ENCODE data around the gene KRT6C. TPM values are rescaled to one million over a fixed set of nuclear protein-coding genes. Genes with fewer than 3 reads are reported as not detected.

Gene KRT6C
- total and polyA plus RNA-seq, 2 donors from 2014 or later: not detected

GRCh38 chr12:52443966-52444365, 29.6 kb downstream of the KRT6C start:
- no peak overlapping the region for H3K27ac ChIP-seq (ENCODE audit: low read depth in 2 of 2, low read length in 2 of 2)
- intact Hi-C loops (cut with DNase I): no loop called here
- H3K4me1 ChIP-seq (ENCODE audit: control insufficient read depth in 2 of 3, insufficient read depth in 2 of 3, low read depth in 1 of 3, low read length in 3 of 3): no peaks in the 10 kb centered on the region
- FAIRE-seq (no peak), DNase-seq (no peak)
- H3K36me3 ChIP-seq (ENCODE audit: control insufficient read depth in 2 of 3, insufficient read depth in 3 of 3, low read length in 3 of 3): no peaks in the 10 kb centered on the region
- no peak overlapping the region for H3K4me3 ChIP-seq (ENCODE audit: low read length in 3 of 3)
- no peak for TF ChIP-seq CTCF (IDR thresholded peaks at IDR 0.05; ENCODE audit: borderline replicate concordance, extremely low read depth, insufficient read depth)
- no peak overlapping the region for H3K9ac ChIP-seq (ENCODE audit: low read length in 3 of 3)
- no peaks in the 10 kb centered on the region for H3K9me3 ChIP-seq (ENCODE audit: control insufficient read depth in 2 of 3, insufficient read depth in 1 of 3, low read length in 3 of 3)
- no peaks in the 10 kb centered on the region for H3K27me3 ChIP-seq (ENCODE audit: control insufficient read depth, insufficient read depth, low read length)

- Histone ChIP-seq H3K27ac (ENCODE audit: low read depth in 2 of 2, low read length in 2 of 2) (no peak overlapping the region), H3K9ac (ENCODE audit: low read length in 3 of 3) (no peak overlapping the region), H3K27me3 (ENCODE audit: control insufficient read depth, insufficient read depth, low read length) (no peaks in the 10 kb centered on the region), H3K9me3 (ENCODE audit: control insufficient read depth in 2 of 3, insufficient read depth in 1 of 3, low read length in 3 of 3) (no peaks in the 10 kb centered on the region), H3K4me1 (ENCODE audit: control insufficient read depth in 2 of 3, insufficient read depth in 2 of 3, low read depth in 1 of 3, low read length in 3 of 3) (no peaks in the 10 kb centered on the region), H3K4me3 (ENCODE audit: low read length in 3 of 3) (no peak overlapping the region), H3K36me3 (ENCODE audit: control insufficient read depth in 2 of 3, insufficient read depth in 3 of 3, low read length in 3 of 3) (no peaks in the 10 kb centered on the region)
- no peak for FAIRE-seq
- TF ChIP-seq CTCF (IDR thresholded peaks at IDR 0.05; ENCODE audit: borderline replicate concordance, extremely low read depth, insufficient read depth): no peak
- intact Hi-C loops (cut with DNase I): no loop called here
- DNase-seq: peak in 3 of 5 donors; percentile 16 to 49 (median 48)
Observed at GRCh38 chr12:52442600-52443061, 31.0 kb downstream of the KRT6C start.

DNA sequence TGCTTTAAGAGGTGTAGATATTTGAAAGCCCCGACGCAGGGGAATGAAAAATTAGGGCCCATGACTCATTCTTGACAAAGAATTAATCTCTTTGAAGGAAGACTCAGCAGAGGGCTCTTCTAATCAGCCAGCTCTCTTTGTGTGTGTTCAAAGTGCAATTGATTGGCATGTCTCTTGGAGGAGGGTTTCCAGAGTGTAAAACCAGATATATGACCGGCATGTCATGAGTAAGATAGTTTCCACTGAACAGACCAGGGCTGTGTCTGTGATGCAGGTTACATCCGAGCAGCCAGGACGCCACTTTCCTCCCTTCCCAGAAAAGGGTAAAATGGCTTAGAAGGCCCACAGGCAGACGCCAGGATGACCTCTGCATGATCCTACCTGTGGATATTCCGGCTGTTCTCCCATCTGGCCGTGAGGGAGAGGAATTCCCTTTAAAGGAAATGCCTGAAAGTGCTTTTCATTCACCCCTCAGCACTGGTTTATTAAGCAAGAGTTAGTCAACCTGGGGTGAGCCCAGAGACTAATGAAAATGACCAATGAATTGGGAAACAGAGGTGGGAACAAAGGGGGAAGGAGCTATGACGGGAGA, 32.2 kb downstream of the KRT6C start:
- no peaks in the 10 kb centered on the region for H3K36me3 ChIP-seq (ENCODE audit: control insufficient read depth in 2 of 3, insufficient read depth in 3 of 3, low read length in 3 of 3)
- H3K9me3 ChIP-seq (ENCODE audit: control insufficient read depth in 2 of 3, insufficient read depth in 1 of 3, low read length in 3 of 3): no peaks in the 10 kb centered on the region
- intact Hi-C loops (cut with DNase I): no loop called here
- DNase-seq (peak in 1 of 5 donors; percentile 3), FAIRE-seq (no peak)
- H3K4me3 ChIP-seq (ENCODE audit: low read length in 3 of 3): no peak overlapping the region
- no peaks in the 10 kb centered on the region for H3K27me3 ChIP-seq (ENCODE audit: control insufficient read depth, insufficient read depth, low read length)
- H3K9ac ChIP-seq (ENCODE audit: low read length in 3 of 3): no peak overlapping the region
- H3K27ac ChIP-seq (ENCODE audit: low read depth in 2 of 2, low read length in 2 of 2): no peak overlapping the region
- TF ChIP-seq CTCF (IDR thresholded peaks at IDR 0.05; ENCODE audit: borderline replicate concordance, extremely low read depth, insufficient read depth): no peak
- no peaks in the 10 kb centered on the region for H3K4me1 ChIP-seq (ENCODE audit: control insufficient read depth in 2 of 3, insufficient read depth in 2 of 3, low read depth in 1 of 3, low read length in 3 of 3)

Measured in kidney (tissue), 14 donors.